ENCODE measurements around the gene ZNRF3.

ZNRF3 gene

GRCh38 chr22:28967163-28967665 is 83.8 kb downstream of the ZNRF3 start:
- no peak overlapping the region for H2AK5ac ChIP-seq (ENCODE audit: low read length)

DNA sequence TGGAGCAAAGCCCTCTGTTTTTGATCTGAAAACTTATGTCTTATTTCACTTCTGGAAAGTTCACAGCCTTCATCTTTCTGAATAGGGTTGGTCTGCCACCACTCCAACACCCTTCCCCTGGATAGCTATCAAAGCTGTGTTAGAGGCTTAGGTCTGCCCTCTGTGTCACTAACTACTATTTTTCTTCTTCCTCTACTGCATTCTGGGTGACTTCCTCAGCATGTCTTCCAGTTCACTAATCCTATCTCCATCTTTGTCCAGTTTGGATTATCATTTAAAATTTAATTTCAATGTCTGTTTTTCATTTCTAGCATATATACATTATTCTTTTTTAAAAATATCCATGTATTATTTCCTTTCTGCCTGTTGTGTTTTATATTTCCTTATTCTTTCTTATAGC is 84.6 kb downstream of the ZNRF3 start:
- Histone ChIP-seq H4K91ac (ENCODE audit: low read depth, low read length) (no peak overlapping the region), H3K9ac (ENCODE audit: low read length) (no peak overlapping the region)

More at GRCh38 chr22:28967163-28967665, 83.8 kb downstream of the ZNRF3 start:
- no peaks in the 10 kb centered on the region for H3K27me3 ChIP-seq (ENCODE audit: insufficient read depth, low read length)
- peaks cover 9 to 13% of the 10 kb centered on the region in 2 experiments for H3K4me1 ChIP-seq (ENCODE audit: control insufficient read depth in 1 of 2, insufficient read depth in 2 of 2, low read length in 2 of 2)
- no peak overlapping the region for H2AFZ ChIP-seq (ENCODE audit: insufficient read depth, low read length, poor library complexity)
- H4K8ac ChIP-seq (ENCODE audit: low read depth, low read length) = no peak overlapping the region
- no peak overlapping the region for H3K14ac ChIP-seq (ENCODE audit: low read length)
- H4K91ac ChIP-seq (ENCODE audit: low read depth, low read length) = no peak overlapping the region
- WGBS (ENCODE audit: extremely low coverage, insufficient coverage, insufficient read length) = no CpG with 5 or more reads among the region's 6 CpGs
- H2BK5ac ChIP-seq (ENCODE audit: low read depth, low read length, poor library complexity) = no peak overlapping the region
- peaks cover 0 to 4% of the 10 kb centered on the region in 2 experiments for H3K36me3 ChIP-seq (ENCODE audit: control insufficient read depth in 1 of 2, insufficient read depth in 2 of 2, low read length in 2 of 2)
- H3K79me1 ChIP-seq (ENCODE audit: low read length) = peaks cover 4% of the 10 kb centered on the region
- no peak overlapping the region for H2BK12ac ChIP-seq (ENCODE audit: low read length)
- peaks cover 2% of the 10 kb centered on the region for H3K79me2 ChIP-seq (ENCODE audit: control insufficient read depth, insufficient read depth, low read length, poor library complexity)
- H3K9me3 ChIP-seq (ENCODE audit: insufficient read depth, low read depth, low read length) = no peaks in the 10 kb centered on the region
- no peak overlapping the region for H3K27ac ChIP-seq (ENCODE audit: low read depth, low read length)
- H4K12ac ChIP-seq (ENCODE audit: low read depth, low read length) = no peak overlapping the region
- no peak overlapping the region for H3K4ac ChIP-seq (ENCODE audit: low read depth, low read length)
- H3K4me3 ChIP-seq (ENCODE audit: low read depth, low read length) = no peak overlapping the region
- no peak overlapping the region for H3K18ac ChIP-seq (ENCODE audit: low read length)
- H3K23ac ChIP-seq (ENCODE audit: low read length) = no peak overlapping the region
- H3K4me2 ChIP-seq (ENCODE audit: low read length) = no peak overlapping the region
- no peak overlapping the region for H2BK120ac ChIP-seq (ENCODE audit: insufficient read depth, low read length, poor library complexity)
- H3K9ac ChIP-seq (ENCODE audit: low read length) = no peak overlapping the region
- no peak for DNase-seq

DNA sequence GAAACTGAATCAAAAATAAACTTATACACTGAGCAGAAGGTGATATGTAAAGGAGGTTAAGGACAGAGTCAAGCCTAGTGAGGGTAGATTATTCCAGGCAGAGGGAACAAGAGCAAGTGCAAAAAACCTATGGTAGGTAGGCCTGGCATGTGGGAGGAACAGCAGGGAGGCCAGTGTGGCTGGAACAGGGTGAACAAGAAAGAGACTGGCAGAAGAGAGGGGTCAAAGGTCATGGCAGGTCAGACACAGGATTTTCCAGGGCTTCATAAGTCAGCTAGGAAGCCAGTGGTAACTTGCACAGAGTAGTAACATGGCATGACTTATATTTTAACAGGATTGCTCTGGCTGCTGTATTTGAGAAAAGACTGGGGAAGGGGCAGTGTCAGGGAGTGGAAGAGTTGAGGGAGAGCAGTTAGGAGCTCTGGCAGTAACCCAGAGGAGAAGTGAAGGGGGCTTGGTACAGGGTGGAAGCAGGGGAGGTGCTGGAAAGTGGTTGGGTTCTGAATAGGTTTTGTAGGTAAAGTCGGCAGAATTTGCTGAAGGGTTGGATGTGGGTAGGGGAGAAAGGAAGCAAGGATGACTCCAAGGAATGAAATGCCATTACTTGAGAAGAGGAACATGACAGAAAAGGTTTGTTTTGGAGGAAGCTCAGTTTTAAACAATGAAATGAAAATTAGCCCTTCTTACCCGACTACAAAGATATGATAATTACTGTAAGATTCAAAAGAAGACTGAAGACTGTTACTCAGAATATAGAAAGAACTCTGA is 86.2 kb downstream of the ZNRF3 start:
- peak overlapping the region; percentile 46 for H2AK5ac ChIP-seq (ENCODE audit: low read length)
- H4K8ac ChIP-seq (ENCODE audit: low read depth, low read length) = no peak overlapping the region
- H3K36me3 ChIP-seq (ENCODE audit: control insufficient read depth in 1 of 2, insufficient read depth in 2 of 2, low read length in 2 of 2) = peaks cover 0 to under 1% of the 10 kb centered on the region in 2 experiments
- DNase-seq = peak in 1 of 2 donors; percentile 33
- peak overlapping the region; percentile 41 for H2BK5ac ChIP-seq (ENCODE audit: low read depth, low read length, poor library complexity)
- H3K9ac ChIP-seq (ENCODE audit: low read length) = no peak overlapping the region
- H4K12ac ChIP-seq (ENCODE audit: low read depth, low read length) = peak overlapping the region; percentile 67
- peaks cover 2% of the 10 kb centered on the region for H3K79me2 ChIP-seq (ENCODE audit: control insufficient read depth, insufficient read depth, low read length, poor library complexity)
- H3K27ac ChIP-seq (ENCODE audit: low read depth, low read length) = peak overlapping the region; percentile 42
- H3K4ac ChIP-seq (ENCODE audit: low read depth, low read length) = peak overlapping the region; percentile 25
- H3K23ac ChIP-seq (ENCODE audit: low read length) = no peak overlapping the region
- no peaks in the 10 kb centered on the region for H3K27me3 ChIP-seq (ENCODE audit: insufficient read depth, low read length)
- no peak overlapping the region for H2BK120ac ChIP-seq (ENCODE audit: insufficient read depth, low read length, poor library complexity)
- no peak overlapping the region for H3K4me3 ChIP-seq (ENCODE audit: low read depth, low read length)
- no peak overlapping the region for H4K91ac ChIP-seq (ENCODE audit: low read depth, low read length)
- no peak overlapping the region for H3K14ac ChIP-seq (ENCODE audit: low read length)
- H3K79me1 ChIP-seq (ENCODE audit: low read length) = peaks cover 4% of the 10 kb centered on the region
- no peak overlapping the region for H2AFZ ChIP-seq (ENCODE audit: insufficient read depth, low read length, poor library complexity)
- peak overlapping the region; percentile 3 for H3K4me2 ChIP-seq (ENCODE audit: low read length)
- H3K18ac ChIP-seq (ENCODE audit: low read length) = peak overlapping the region; percentile 87
- H2BK12ac ChIP-seq (ENCODE audit: low read length) = peak overlapping the region; percentile 66
- H3K4me1 ChIP-seq (ENCODE audit: control insufficient read depth in 1 of 2, insufficient read depth in 2 of 2, low read length in 2 of 2) = peaks cover 9% of the 10 kb centered on the region in 2 experiments
- no peaks in the 10 kb centered on the region for H3K9me3 ChIP-seq (ENCODE audit: insufficient read depth, low read depth, low read length)
- no CpG with 5 or more reads among the region's 2 CpGs for WGBS (ENCODE audit: extremely low coverage, insufficient coverage, insufficient read length)

More for the DNA sequence above, 84.6 kb downstream of the ZNRF3 start:
- Histone ChIP-seq H2BK12ac (ENCODE audit: low read length) (no peak overlapping the region), H3K4me1 (ENCODE audit: control insufficient read depth in 1 of 2, insufficient read depth in 2 of 2, low read length in 2 of 2) (peaks cover 9% of the 10 kb centered on the region in 2 experiments), H3K79me2 (ENCODE audit: control insufficient read depth, insufficient read depth, low read length, poor library complexity) (peaks cover 2% of the 10 kb centered on the region), H3K23ac (ENCODE audit: low read length) (no peak overlapping the region), H3K4me3 (ENCODE audit: low read depth, low read length) (no peak overlapping the region), H3K9me3 (ENCODE audit: insufficient read depth, low read depth, low read length) (no peaks in the 10 kb centered on the region), H3K27me3 (ENCODE audit: insufficient read depth, low read length) (no peaks in the 10 kb centered on the region), H4K8ac (ENCODE audit: low read depth, low read length) (no peak overlapping the region), H3K79me1 (ENCODE audit: low read length) (peaks cover 4% of the 10 kb centered on the region), H4K12ac (ENCODE audit: low read depth, low read length) (no peak overlapping the region), H3K36me3 (ENCODE audit: control insufficient read depth in 1 of 2, insufficient read depth in 2 of 2, low read length in 2 of 2) (peaks cover 0 to 4% of the 10 kb centered on the region in 2 experiments), H3K4me2 (ENCODE audit: low read length) (no peak overlapping the region), H2BK5ac (ENCODE audit: low read depth, low read length, poor library complexity) (no peak overlapping the region), H2BK120ac (ENCODE audit: insufficient read depth, low read length, poor library complexity) (no peak overlapping the region), H3K18ac (ENCODE audit: low read length) (no peak overlapping the region), H2AFZ (ENCODE audit: insufficient read depth, low read length, poor library complexity) (no peak overlapping the region), H3K4ac (ENCODE audit: low read depth, low read length) (no peak overlapping the region), H3K27ac (ENCODE audit: low read depth, low read length) (no peak overlapping the region), H3K14ac (ENCODE audit: low read length) (no peak overlapping the region), H2AK5ac (ENCODE audit: low read length) (no peak overlapping the region)
- no peak for DNase-seq

DNA sequence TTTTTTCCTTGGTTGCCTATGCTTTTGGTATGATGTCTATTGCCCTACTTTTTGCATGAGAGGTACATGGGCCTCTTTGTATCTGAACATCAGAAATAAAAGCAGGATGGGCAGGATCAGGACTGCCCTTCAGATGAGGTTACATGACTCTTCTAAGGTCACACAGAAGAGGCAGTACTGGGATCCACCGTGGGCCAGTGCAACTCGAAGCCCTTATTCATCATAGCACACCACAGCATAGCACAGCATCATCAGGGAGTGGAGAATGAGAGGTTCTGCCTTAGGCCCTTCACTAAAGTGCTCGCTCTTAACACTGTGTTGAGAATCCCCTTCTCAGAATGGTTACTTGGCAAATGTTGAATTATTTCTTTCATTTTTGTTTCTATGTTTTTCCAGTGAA is 90.0 kb downstream of the ZNRF3 start:
- Histone ChIP-seq H3K27ac (ENCODE audit: low read depth, low read length) (no peak overlapping the region), H3K27me3 (ENCODE audit: insufficient read depth, low read length) (no peaks in the 10 kb centered on the region), H3K79me1 (ENCODE audit: low read length) (peaks cover 6% of the 10 kb centered on the region), H2AK5ac (ENCODE audit: low read length) (no peak overlapping the region), H2BK120ac (ENCODE audit: insufficient read depth, low read length, poor library complexity) (no peak overlapping the region), H3K9ac (ENCODE audit: low read length) (no peak overlapping the region), H3K79me2 (ENCODE audit: control insufficient read depth, insufficient read depth, low read length, poor library complexity) (peaks cover 2% of the 10 kb centered on the region), H3K23ac (ENCODE audit: low read length) (no peak overlapping the region), H2BK5ac (ENCODE audit: low read depth, low read length, poor library complexity) (no peak overlapping the region), H3K4me2 (ENCODE audit: low read length) (no peak overlapping the region), H3K9me3 (ENCODE audit: insufficient read depth, low read depth, low read length) (no peaks in the 10 kb centered on the region), H3K4me1 (ENCODE audit: control insufficient read depth in 1 of 2, insufficient read depth in 2 of 2, low read length in 2 of 2) (peaks cover 12 to 17% of the 10 kb centered on the region in 2 experiments), H4K91ac (ENCODE audit: low read depth, low read length) (no peak overlapping the region), H3K18ac (ENCODE audit: low read length) (no peak overlapping the region), H2BK12ac (ENCODE audit: low read length) (no peak overlapping the region), H4K12ac (ENCODE audit: low read depth, low read length) (no peak overlapping the region), H2AFZ (ENCODE audit: insufficient read depth, low read length, poor library complexity) (no peak overlapping the region), H3K4me3 (ENCODE audit: low read depth, low read length) (no peak overlapping the region), H3K14ac (ENCODE audit: low read length) (no peak overlapping the region), H3K4ac (ENCODE audit: low read depth, low read length) (no peak overlapping the region), H3K36me3 (ENCODE audit: control insufficient read depth in 1 of 2, insufficient read depth in 2 of 2, low read length in 2 of 2) (no peaks in the 10 kb centered on the region), H4K8ac (ENCODE audit: low read depth, low read length) (no peak overlapping the region)
- no CpG with 5 or more reads among the region's 3 CpGs for WGBS (ENCODE audit: extremely low coverage, insufficient coverage, insufficient read length)
- DNase-seq = no peak
